Heart right ventricle (tissue), 16 donors: ENCODE data around the gene FGF21. TPM values are rescaled to one million over a fixed set of nuclear protein-coding genes. Genes with fewer than 3 reads are reported as not detected.

ENCODE experiments used
- ATAC-seq, 8 donors: fragments of 200-7000 bp; cut with Tn5 transposase; one replicate each; pipeline ENCODE4 v1.9.1; 2020; ENCODE audit warnings: mild to moderate bottlenecking in 8 of 8, moderate library complexity in 8 of 8, moderate number of reproducible peaks in 1 of 8
- DNase-seq, 2 donors: peaks; one replicate each; pipeline ENCODE4 v3.0.0-alpha.2; 2020
- H3K27ac ChIP-seq, 10 donors: fragments of 200-600 bp; sonication (generic) in 2 of 10; one replicate each; pipeline versions ENCODE4 v1.5.0 to v1.8.0; 2020 to 2022; ENCODE audit warnings: mild to moderate bottlenecking in 3 of 10
- H3K27me3 ChIP-seq, 7 donors: fragments of 200-600 bp; one replicate each; pipeline ENCODE4 v1.8.0; 2021 to 2022; ENCODE audit warnings: mild to moderate bottlenecking in 2 of 7
- H3K36me3 ChIP-seq, 9 donors: fragments of 200-600 bp; sonication (generic) in 1 of 9; one replicate each; pipeline versions ENCODE4 v1.5.0 to v1.8.0; 2020 to 2022; ENCODE audit warnings: mild to moderate bottlenecking in 2 of 9
- H3K4me1 ChIP-seq, 9 donors: fragments of 200-600 bp; sonication (generic) in 1 of 9; one replicate each; pipeline versions ENCODE4 v1.5.0 to v1.8.0; 2020 to 2022; ENCODE audit warnings: mild to moderate bottlenecking in 4 of 9
- H3K4me3 ChIP-seq, 10 donors: fragments of 200-600 bp; sonication (generic) in 2 of 10; one replicate each; pipeline versions ENCODE4 v1.5.0 to v1.8.0; 2020 to 2022; ENCODE audit warnings: mild to moderate bottlenecking in 7 of 10, moderate library complexity in 2 of 10
- H3K9me3 ChIP-seq, 11 donors: fragments of 200-600 bp in 10 of 11; sonication (generic) in 2 of 11; one replicate each; pipeline versions ENCODE4 v1.5.0 to v1.8.0; 2013 to 2022; ENCODE audit warnings: mild to moderate bottlenecking in 2 of 11, control low read depth in 1 of 11, moderate library complexity in 1 of 11
- CTCF ChIP-seq, 9 donors: fragments of 200-600 bp; sonication (generic) in 2 of 9; IDR thresholded peaks; one replicate each; pipeline versions ENCODE4 v1.5.0 to v1.8.0; 2021 to 2022; ENCODE audit warnings: antibody characterized with exemption in 9 of 9, mild to moderate bottlenecking in 5 of 9, moderate library complexity in 1 of 9
- WGBS, 2 donors: extraction: QIAGEN DNeasy Blood & Tissue Kit; methylation state at CpG; one replicate each; pipeline ENCODE4 v1.1.7; 2013; ENCODE audit warnings: inconsistent platforms in 1 of 2; 5-methylcytosine and 5-hydroxymethylcytosine counted together
- intact Hi-C, 10 donors: fragments of 100-400 bp; cut with DNase I; formaldehyde crosslinking; loops; one replicate each; pipeline versions ENCODE4 v1.11.1 to v1.14.2; 2022
- polyA plus RNA-seq, 2 donors: library from polyadenylated mRNA; stranded (reverse); fragments of 200-250 nt; gene quantifications; one replicate each; pipeline ENCODE4 v1.2.3, GENCODE V29; 2013
- total RNA-seq, 10 donors: library from RNA; stranded (reverse); fragmentation: NEBNext Ultra II Directional in 3 of 10; extraction: Animal tissue kit (Norgen Biotek cat#: 25700) in 3 of 10; gene quantifications; one replicate each; pipeline versions ENCODE4 v1.2.1 to v1.2.4, GENCODE V29; 2021 to 2023
- donor health status: Arrhythmogenic right ventricular cardiomyopathy.
- donor health status: ischemic (EF 13 %, LVEDD 7.1; RV severe dilation, severe dysfunction).
- donor health status: healthy with polysubstance abuse.
- donor health status: DM: no; HTN: yes; CAD: no.
- donor health status: DM: no; HTN: no; CAD: no.
- donor health status: ischemic (EF 25% LVEDD 6.9; RV normal size, moderate dysfunction).
- donor health status: ischemic (EF 25% LVEDD 5.7; RV mildly dilated, moderate dysfunction).
- donor health status: healthy.
- donor health status: DM: yes; HTN: yes; CAD: no.
- donor health status: Ischemic cardiomyopathy.
- donor health status: ischemic (EF 35%, LVEDD 5.7; RV mildly dilated, moderate dysfunction).
- donor health status: nonischemic (EF 11% LVEDD 7.7; RV severe dilation, severe dysfunction).
- donor health status: DM: yes; HTN: yes; CAD: no.
- donor health status: PGD.
- donor health status: ischemic (EF 29% LVEDD 5.4; RV normal size, mild dysfunction).
- donor health status: nonischemic (EF 23%, LVEDD 6.1; RV moderate dilation, normal function).

FGF21 gene
- total and polyA plus RNA-seq, 12 donors: not detected

GRCh38 chr19:48720251-48720612 lies 35.1 kb upstream of the FGF21 start:
- no peaks in the 10 kb centered on the region for H3K27me3 ChIP-seq
- DNase-seq (no peak), ATAC-seq (peak in 7 of 8 donors; percentile 5 to 57 (median 31))
- intact Hi-C loops: no loop called here
- H3K27ac ChIP-seq: peak overlapping the region; percentile 74 to 89 (median 84)
- TF ChIP-seq CTCF (IDR thresholded peaks at IDR 0.05): no peak
- peak overlapping the region in 9 of 10 donors; percentile 26 to 62 (median 54) for H3K4me3 ChIP-seq
- WGBS, 2 donors: 20 to 26% methylated on average over 12 of the region's 12 CpGs
- H3K9me3 ChIP-seq: no peaks in the 10 kb centered on the region
- H3K4me1 ChIP-seq: peaks cover 24 to 96% (median 57%) of the 10 kb centered on the region in 9 donors
- peaks cover 0 to 49% (median 4%) of the 10 kb centered on the region in 9 donors for H3K36me3 ChIP-seq

GRCh38 chr19:48720613-48721296 lies 34.6 kb upstream of the FGF21 start:
- DNase-seq: peak; percentile 97 to 98
- peak overlapping the region; percentile 74 to 89 (median 84) for H3K27ac ChIP-seq
- peaks cover 27 to 96% (median 56%) of the 10 kb centered on the region in 9 donors for H3K4me1 ChIP-seq
- no peak for TF ChIP-seq CTCF (IDR thresholded peaks at IDR 0.05)
- H3K4me3 ChIP-seq: peak overlapping the region in 9 of 10 donors; percentile 26 to 62 (median 54)
- peaks cover 0 to 49% (median 4%) of the 10 kb centered on the region in 9 donors for H3K36me3 ChIP-seq
- no peaks in the 10 kb centered on the region for H3K27me3 ChIP-seq
- intact Hi-C loops: no loop called here
- WGBS, 2 donors: 21 to 30% methylated on average over 42 of the region's 42 CpGs
- H3K9me3 ChIP-seq: peaks cover 0 to 2% (median 0%) of the 10 kb centered on the region in 11 donors
- ATAC-seq: peak; percentile 78 to 87 (median 82)

DNA sequence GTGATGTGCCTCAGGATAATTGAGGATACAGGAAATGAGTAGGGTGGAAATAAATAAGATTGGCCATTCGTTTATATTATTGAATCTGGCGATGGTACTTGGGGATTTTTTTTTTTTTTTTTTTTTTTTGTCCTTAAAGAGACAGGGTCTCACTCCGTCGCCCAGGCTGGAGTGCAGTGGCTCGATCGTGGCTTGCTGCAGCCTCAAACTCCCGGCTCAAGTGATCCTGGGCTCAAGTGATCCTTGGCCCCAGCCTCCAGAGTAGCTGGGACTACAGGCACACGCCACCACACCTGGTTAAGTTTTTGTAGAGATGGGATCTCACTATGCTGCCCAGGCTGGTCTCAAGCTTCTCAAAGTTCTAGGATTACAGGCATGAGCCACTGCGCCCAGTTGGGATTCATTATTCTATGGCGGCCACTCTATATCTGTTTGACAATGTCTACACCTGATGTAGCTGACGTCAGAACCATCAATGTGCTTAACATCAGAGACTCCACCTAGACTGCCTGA lies 33.1 kb upstream of the FGF21 start:
- no peak overlapping the region for H3K27ac ChIP-seq
- ATAC-seq (no peak), DNase-seq (no peak)
- H3K4me3 ChIP-seq: no peak overlapping the region
- intact Hi-C loops: no loop called here
- peaks cover 0 to 63% (median 4%) of the 10 kb centered on the region in 9 donors for H3K36me3 ChIP-seq
- WGBS, 2 donors: 84 to 85% methylated on average over 11 of the region's 11 CpGs
- H3K4me1 ChIP-seq: peaks cover 22 to 96% (median 54%) of the 10 kb centered on the region in 9 donors
- peaks cover 0 to 16% (median 0%) of the 10 kb centered on the region in 11 donors for H3K9me3 ChIP-seq
- TF ChIP-seq CTCF (IDR thresholded peaks at IDR 0.05): no peak
- H3K27me3 ChIP-seq: no peaks in the 10 kb centered on the region

DNA sequence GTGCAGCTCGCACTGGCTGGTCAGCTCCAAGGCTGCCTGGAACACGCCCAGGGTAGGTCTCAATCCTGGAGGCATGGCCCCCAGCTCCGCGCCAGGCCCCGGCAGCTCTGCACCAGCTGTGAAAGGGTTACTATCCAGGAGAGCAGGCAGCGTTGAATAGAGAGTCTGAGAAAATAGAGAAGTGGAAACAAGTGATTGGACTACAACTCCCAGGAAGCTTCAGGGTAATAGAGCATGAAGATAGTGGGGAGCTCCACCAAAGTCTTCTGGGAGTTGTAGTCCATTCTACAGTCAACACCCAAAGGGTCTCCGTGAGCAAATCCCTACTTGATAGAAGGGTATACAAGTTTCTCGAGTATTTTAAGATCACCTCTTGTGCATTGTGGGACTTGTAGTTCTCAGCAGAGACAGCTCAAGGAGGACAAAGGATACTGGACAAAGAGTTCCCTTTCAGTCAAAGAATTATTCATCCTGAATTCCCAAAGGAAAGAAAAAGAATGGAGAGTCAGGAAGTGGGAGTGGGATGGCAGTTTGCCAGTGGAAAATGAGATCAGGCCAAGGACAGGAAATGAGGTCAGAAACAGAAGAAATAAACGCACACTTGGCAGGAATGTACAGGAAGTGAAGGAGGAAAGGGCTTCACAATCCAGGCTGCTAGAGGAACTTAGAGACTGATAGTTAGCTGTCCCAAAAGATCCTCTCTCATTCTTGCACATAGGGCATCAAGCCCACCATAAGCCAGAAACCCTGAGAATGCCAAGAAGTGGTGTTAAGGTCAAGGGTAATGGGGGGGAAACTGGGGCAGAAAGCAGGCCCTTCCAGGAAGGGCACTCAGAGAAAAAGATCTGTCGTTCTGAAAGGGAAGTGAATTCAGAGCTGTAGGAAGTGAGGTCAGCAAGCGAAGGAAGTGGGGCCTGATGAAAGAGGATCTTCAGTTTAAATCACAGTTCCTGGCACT lies 30.2 kb upstream of the FGF21 start:
- Histone ChIP-seq H3K27ac (peak overlapping the region; percentile 70 to 96 (median 87)), H3K27me3 (peaks cover 0 to 5% (median 0%) of the 10 kb centered on the region in 7 donors), H3K36me3 (peaks cover 0 to 85% (median 4%) of the 10 kb centered on the region in 9 donors), H3K9me3 (peaks cover 0 to 16% (median 0%) of the 10 kb centered on the region in 11 donors), H3K4me1 (peaks cover 10 to 68% (median 37%) of the 10 kb centered on the region in 9 donors), H3K4me3 (peak overlapping the region in 2 of 10 donors; percentile 13 to 20)
- TF ChIP-seq CTCF (IDR thresholded peaks at IDR 0.05): no peak
- WGBS, 2 donors: 41 to 46% methylated on average over 11 of the region's 11 CpGs
- DNase-seq (peak in 1 of 2 donors; percentile 93), ATAC-seq (peak; percentile 4 to 68 (median 38))
- intact Hi-C loops: loop anchor here in 1 of 10 donors (2.0 kb wide), 1 partner anchor 14 kb away; no protein-coding TSS in a partner anchor
